Tibial nerve (tissue), 4 donors: ENCODE data around the gene DRAXIN. TPM values are rescaled to one million over a fixed set of nuclear protein-coding genes. Genes with fewer than 3 reads are reported as not detected.
A peak's percentile ranks its signal among the peaks of the same experiment; 100 is the strongest.
"Not testable (repeated sequence)": the region's sequence is repeated elsewhere in the genome, so short reads cannot be mapped to it uniquely, and the experiment has no call there.

Source experiments
- DNase-seq, 2 donors: peaks; one replicate each; pipeline ENCODE4 v3.0.0-alpha.2; 2019; ENCODE audit warnings: low spot score in 2 of 2
- H3K27ac ChIP-seq, 4 donors: fragments of 200-600 bp; sonication (generic) in 3 of 4; one replicate each; pipeline ENCODE4 v1.5.1; 2017 to 2019; ENCODE audit warnings: mild to moderate bottlenecking in 1 of 4
- H3K27me3 ChIP-seq, 2 donors: fragments of 200-600 bp; sonication (generic) in 1 of 2; one replicate each; pipeline versions ENCODE4 v1.5.1 to v1.6.0; 2017 to 2019
- H3K36me3 ChIP-seq, 3 donors: fragments of 200-600 bp; sonication (generic); one replicate each; pipeline ENCODE4 v1.5.1; 2018 to 2019
- H3K4me1 ChIP-seq, 4 donors: fragments of 200-600 bp; sonication (generic) in 3 of 4; one replicate each; pipeline ENCODE4 v1.5.1; 2017 to 2019
- H3K4me3 ChIP-seq, 4 donors: fragments of 200-600 bp; sonication (generic) in 3 of 4; one replicate each; pipeline ENCODE4 v1.5.1; 2017 to 2019; ENCODE audit warnings: mild to moderate bottlenecking in 1 of 4, moderate library complexity in 1 of 4
- H3K9me3 ChIP-seq, 4 donors: fragments of 200-600 bp; sonication (generic) in 3 of 4; one replicate each; pipeline ENCODE4 v1.5.1; 2017 to 2019
- CTCF ChIP-seq, 5 experiments: fragments of 200-600 bp in 3 of 5; fragments of 450-650 bp in 2 of 5; sonication (generic) in 3 of 5; IDR thresholded peaks; one replicate each; pipeline ENCODE4 v1.5.1; 2016 to 2019; ENCODE audit warnings: antibody characterized with exemption in 5 of 5, mild to moderate bottlenecking in 3 of 5, moderate library complexity in 2 of 5
- EP300 ChIP-seq, 2 donors: sonication (generic); formaldehyde crosslinking; IDR thresholded peaks; one replicate each; pipeline ENCODE4 v1.6.1; 2017; ENCODE audit warnings: antibody characterized with exemption in 2 of 2, mild to moderate bottlenecking in 1 of 2
- POLR2A ChIP-seq, 2 donors: fragments of 450-650 bp; IDR thresholded peaks; one replicate each; pipeline ENCODE4 v1.6.1; 2017; ENCODE audit warnings: antibody characterized with exemption in 2 of 2, mild to moderate bottlenecking in 2 of 2, moderate library complexity in 2 of 2
- WGBS, 2 donors: methylation state at CpG; one replicate each; pipeline ENCODE4 v1.1.5; 2018; 5-methylcytosine and 5-hydroxymethylcytosine counted together
- total RNA-seq, 4 donors: library from RNA; depleted of rRNA; stranded (reverse); fragments of >200 nt; gene quantifications; one replicate each; pipeline ENCODE4 v1.1.0, GENCODE V29; 2016

Gene DRAXIN
- 1 to 10 TPM in 1 of 4 donors, under 1 TPM in 2, not detected in 1; under 0.01 to 1.2 (median 0.20) TPM for total RNA-seq

GRCh38 chr1:11691302-11691914, at the start of gene DRAXIN:
TSS of gene DRAXIN (plus strand) at chr1:11691710. CDS start at chr1:11706259, 14,549 bp downstream.
- DNase-seq, result no peak
- Histone ChIP-seq H3K27ac (peak within 1 kb of the TSS in 1 of 4 donors; percentile 64), H3K36me3 (no peaks in the 10 kb centered on the region), H3K9me3 (no peaks in the 10 kb centered on the region), H3K4me3 (peak within 1 kb of the TSS in 3 of 4 donors; percentile 4 to 44 (median 22)), H3K27me3 (peaks cover 0 to 41% of the 10 kb centered on the region in 2 donors), H3K4me1 (peaks cover 0 to 33% (median 19%) of the 10 kb centered on the region in 4 donors)
- WGBS, 2 donors, result 1% methylated on average over 69 of the region's 78 CpGs; no CpG with 5 or more reads in 1 of the 2 donors
- TF ChIP-seq CTCF (IDR thresholded peaks at IDR 0.05) (no peak), POLR2A (IDR thresholded peaks at IDR 0.05) (no peak), EP300 (IDR thresholded peaks at IDR 0.05) (no peak)

- TF ChIP-seq POLR2A (IDR thresholded peaks at IDR 0.05), result no peak
- TF ChIP-seq EP300 (IDR thresholded peaks at IDR 0.05), result no peak
- TF ChIP-seq CTCF (IDR thresholded peaks at IDR 0.05), result no peak
- Histone ChIP-seq H3K36me3 (no peaks in the 10 kb centered on the region), H3K4me3 (no peak overlapping the region), H3K27me3 (peaks cover 0 to under 1% of the 10 kb centered on the region in 2 donors), H3K27ac (no peak overlapping the region), H3K4me1 (peaks cover 0 to 25% (median 0%) of the 10 kb centered on the region in 4 donors), H3K9me3 (no peaks in the 10 kb centered on the region)
- WGBS, 2 donors, result 43 to 54% methylated on average over 5 of the region's 5 CpGs
- no peak for DNase-seq
These were observed 49.7 kb upstream of the DRAXIN start for GRCh38 chr1:11641776-11642305.

GRCh38 chr1:11642418-11643017, 49.0 kb upstream of the DRAXIN start:
- H3K27ac ChIP-seq, H3K27me3 ChIP-seq, H3K36me3 ChIP-seq, H3K4me3 ChIP-seq, H3K9me3 ChIP-seq: not testable (repeated sequence)
- H3K4me1 ChIP-seq, result peaks cover 0 to 31% (median 2%) of the 10 kb centered on the region in 4 donors
- peak; percentile 70 to 93 for DNase-seq
- TF ChIP-seq CTCF (IDR thresholded peaks at IDR 0.05), result peak; percentile 91 to 97 (median 94)
- 50 to 52% methylated on average over 18 of the region's 18 CpGs for WGBS, 2 donors

- H3K4me3 ChIP-seq, result no peak overlapping the region
- WGBS, 2 donors, result 59% methylated on average over 5 of the region's 5 CpGs
- H3K27me3 ChIP-seq, result peaks cover 0 to 1% of the 10 kb centered on the region in 2 donors
These were observed 47.7 kb upstream of the DRAXIN start for GRCh38 chr1:11643782-11644181.

More at GRCh38 chr1:11643782-11644181, 47.7 kb upstream of the DRAXIN start:
- no peak for DNase-seq
- H3K36me3 ChIP-seq, result no peaks in the 10 kb centered on the region
- H3K4me1 ChIP-seq, result peaks cover 0 to 44% (median 12%) of the 10 kb centered on the region in 4 donors
- no peak for TF ChIP-seq EP300 (IDR thresholded peaks at IDR 0.05)
- TF ChIP-seq CTCF (IDR thresholded peaks at IDR 0.05), result no peak
- no peak for TF ChIP-seq POLR2A (IDR thresholded peaks at IDR 0.05)
- H3K27ac ChIP-seq, result no peak overlapping the region
- H3K9me3 ChIP-seq, result no peaks in the 10 kb centered on the region
